ENCODE results near the gene IRF2BP1. TPM values are rescaled to one million over a fixed set of nuclear protein-coding genes. Genes with fewer than 3 reads are reported as not detected.

Gene IRF2BP1, protein sequence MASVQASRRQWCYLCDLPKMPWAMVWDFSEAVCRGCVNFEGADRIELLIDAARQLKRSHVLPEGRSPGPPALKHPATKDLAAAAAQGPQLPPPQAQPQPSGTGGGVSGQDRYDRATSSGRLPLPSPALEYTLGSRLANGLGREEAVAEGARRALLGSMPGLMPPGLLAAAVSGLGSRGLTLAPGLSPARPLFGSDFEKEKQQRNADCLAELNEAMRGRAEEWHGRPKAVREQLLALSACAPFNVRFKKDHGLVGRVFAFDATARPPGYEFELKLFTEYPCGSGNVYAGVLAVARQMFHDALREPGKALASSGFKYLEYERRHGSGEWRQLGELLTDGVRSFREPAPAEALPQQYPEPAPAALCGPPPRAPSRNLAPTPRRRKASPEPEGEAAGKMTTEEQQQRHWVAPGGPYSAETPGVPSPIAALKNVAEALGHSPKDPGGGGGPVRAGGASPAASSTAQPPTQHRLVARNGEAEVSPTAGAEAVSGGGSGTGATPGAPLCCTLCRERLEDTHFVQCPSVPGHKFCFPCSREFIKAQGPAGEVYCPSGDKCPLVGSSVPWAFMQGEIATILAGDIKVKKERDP
- 10 to 100 TPM in 4 of 5 donors, not detected in 1; 13.4 to 75.9 (median 24.1) TPM for total RNA-seq
- polyA plus RNA-seq: 10 to 100 TPM; 11.5 to 12.8 (median 12.8) TPM
- long read RNA-seq, donor 1, transcript IRF2BP1-201 (1 exons, 2,564 nt): major isoform, 9 of 9 reads
- long read RNA-seq, donor 1, partial matches to known transcripts: 0 of 9 reads
- long read RNA-seq, donor 1, other reads (novel, unspliced or antisense): 0 of 9 reads
- long read RNA-seq, donor 2, transcript IRF2BP1-201 (1 exons, 2,564 nt): major isoform, 10 of 10 reads
- long read RNA-seq, donor 2, partial matches to known transcripts: 0 of 10 reads
- long read RNA-seq, donor 2, other reads (novel, unspliced or antisense): 0 of 10 reads
- long read RNA-seq, donor 3, transcript IRF2BP1-201 (1 exons, 2,564 nt): major isoform, 8 of 8 reads
- long read RNA-seq, donor 3, partial matches to known transcripts: 0 of 8 reads
- long read RNA-seq, donor 3, other reads (novel, unspliced or antisense): 0 of 8 reads
- long read RNA-seq, donor 4, partial matches to known transcripts: 0 of 2 reads
- long read RNA-seq, donor 4, other reads (novel, unspliced or antisense): 0 of 2 reads
- long read RNA-seq, donor 5, transcript IRF2BP1-201 (1 exons, 2,564 nt): major isoform, 15 of 15 reads
- long read RNA-seq, donor 5, partial matches to known transcripts: 0 of 15 reads
- long read RNA-seq, donor 5, other reads (novel, unspliced or antisense): 0 of 15 reads
- long read RNA-seq, donor 6, transcript IRF2BP1-201 (1 exons, 2,564 nt): major isoform, 28 of 28 reads
- long read RNA-seq, donor 6, partial matches to known transcripts: 0 of 28 reads
- long read RNA-seq, donor 6, other reads (novel, unspliced or antisense): 0 of 28 reads
- long read RNA-seq, donor 7, transcript IRF2BP1-201 (1 exons, 2,564 nt): major isoform, 16 of 16 reads
- long read RNA-seq, donor 7, partial matches to known transcripts: 0 of 16 reads
- long read RNA-seq, donor 7, other reads (novel, unspliced or antisense): 0 of 16 reads
- long read RNA-seq, donor 8, transcript IRF2BP1-201 (1 exons, 2,564 nt): major isoform, 13 of 13 reads
- long read RNA-seq, donor 8, partial matches to known transcripts: 0 of 13 reads
- long read RNA-seq, donor 8, other reads (novel, unspliced or antisense): 0 of 13 reads
- long read RNA-seq, donor 9, transcript IRF2BP1-201 (1 exons, 2,564 nt): major isoform, 12 of 12 reads
- long read RNA-seq, donor 9, partial matches to known transcripts: 0 of 12 reads
- long read RNA-seq, donor 9, other reads (novel, unspliced or antisense): 0 of 12 reads
- long read RNA-seq, donor 10, partial matches to known transcripts: 0 of 3 reads
- long read RNA-seq, donor 10, other reads (novel, unspliced or antisense): 0 of 3 reads

DNA sequence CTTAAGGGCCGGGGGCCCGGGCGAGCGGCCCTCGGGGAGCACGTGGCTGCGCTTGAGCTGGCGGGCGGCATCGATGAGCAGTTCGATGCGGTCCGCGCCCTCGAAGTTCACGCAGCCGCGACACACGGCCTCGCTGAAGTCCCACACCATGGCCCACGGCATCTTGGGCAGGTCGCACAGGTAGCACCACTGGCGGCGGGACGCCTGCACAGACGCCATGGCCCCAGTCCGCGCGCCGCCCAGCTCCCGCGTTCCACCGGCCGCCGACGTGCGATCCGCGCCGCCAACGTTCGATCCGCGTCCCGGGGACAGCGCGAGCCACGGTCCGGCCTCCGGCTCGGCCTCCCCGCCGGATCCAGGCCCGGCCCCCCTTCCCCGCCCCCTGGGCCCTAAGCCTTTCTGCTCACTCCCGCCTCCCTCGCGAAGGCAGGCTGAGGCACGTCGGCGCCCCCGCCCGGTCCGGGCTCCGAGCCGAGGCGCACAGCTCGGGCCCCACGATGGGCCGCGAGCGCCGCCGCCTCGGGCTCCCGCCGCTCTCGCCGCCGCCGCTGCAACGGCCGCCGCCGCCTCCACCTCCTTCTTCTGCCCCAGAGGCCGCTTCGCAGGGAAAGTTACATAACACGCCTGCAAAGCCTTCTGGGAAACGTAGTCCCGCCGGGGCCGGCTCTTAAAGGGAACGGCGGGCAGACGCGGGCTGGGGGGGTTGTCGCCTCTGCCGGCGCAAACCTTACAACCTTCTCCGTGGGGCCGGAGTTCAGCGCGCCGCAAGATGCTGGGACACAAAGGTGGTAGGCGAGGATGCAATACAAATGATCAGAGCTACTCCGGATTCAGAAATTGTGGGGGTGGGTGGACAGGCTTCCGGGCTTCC, at the start of gene IRF2BP1:
TSS of gene IRF2BP1 (minus strand) at position 586 of the 871 bp plus-strand sequence. CDS start at position 219, 367 bp downstream.
- Histone ChIP-seq H3K27ac (peak within 1 kb of the TSS; percentile 74 to 96 (median 93)), H3K4me3 (peak within 1 kb of the TSS; percentile 70 to 80 (median 76)), H3K4me1 (peaks cover 38 to 60% (median 59%) of the 10 kb centered on the region in 4 donors), H3K36me3 (peaks cover 0 to 22% (median 19%) of the 10 kb centered on the region in 4 donors), H3K9me3 (no peaks in the 10 kb centered on the region), H3K27me3 (no peaks in the 10 kb centered on the region)
- TF ChIP-seq, protein P1, sequence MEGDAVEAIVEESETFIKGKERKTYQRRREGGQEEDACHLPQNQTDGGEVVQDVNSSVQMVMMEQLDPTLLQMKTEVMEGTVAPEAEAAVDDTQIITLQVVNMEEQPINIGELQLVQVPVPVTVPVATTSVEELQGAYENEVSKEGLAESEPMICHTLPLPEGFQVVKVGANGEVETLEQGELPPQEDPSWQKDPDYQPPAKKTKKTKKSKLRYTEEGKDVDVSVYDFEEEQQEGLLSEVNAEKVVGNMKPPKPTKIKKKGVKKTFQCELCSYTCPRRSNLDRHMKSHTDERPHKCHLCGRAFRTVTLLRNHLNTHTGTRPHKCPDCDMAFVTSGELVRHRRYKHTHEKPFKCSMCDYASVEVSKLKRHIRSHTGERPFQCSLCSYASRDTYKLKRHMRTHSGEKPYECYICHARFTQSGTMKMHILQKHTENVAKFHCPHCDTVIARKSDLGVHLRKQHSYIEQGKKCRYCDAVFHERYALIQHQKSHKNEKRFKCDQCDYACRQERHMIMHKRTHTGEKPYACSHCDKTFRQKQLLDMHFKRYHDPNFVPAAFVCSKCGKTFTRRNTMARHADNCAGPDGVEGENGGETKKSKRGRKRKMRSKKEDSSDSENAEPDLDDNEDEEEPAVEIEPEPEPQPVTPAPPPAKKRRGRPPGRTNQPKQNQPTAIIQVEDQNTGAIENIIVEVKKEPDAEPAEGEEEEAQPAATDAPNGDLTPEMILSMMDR (IDR thresholded peaks at IDR 0.05): no peak
- TF ChIP-seq POLR2AphosphoS5 (IDR thresholded peaks at IDR 0.05): peak; percentile 73 to 85 (median 83)
- no peak for TF ChIP-seq POLR2A (IDR thresholded peaks at IDR 0.05)
- no peak for TF ChIP-seq EP300 (IDR thresholded peaks at IDR 0.05)
- 0 to 1% (median 0%) methylated on average over 35 to 107 of the region's 107 CpGs for WGBS, 5 donors
- peak; percentile 95 to 97 for DNase-seq
- intact Hi-C loops (cut with DNase I; ENCODE audit: low total_unique reads): no loop called here

DNA sequence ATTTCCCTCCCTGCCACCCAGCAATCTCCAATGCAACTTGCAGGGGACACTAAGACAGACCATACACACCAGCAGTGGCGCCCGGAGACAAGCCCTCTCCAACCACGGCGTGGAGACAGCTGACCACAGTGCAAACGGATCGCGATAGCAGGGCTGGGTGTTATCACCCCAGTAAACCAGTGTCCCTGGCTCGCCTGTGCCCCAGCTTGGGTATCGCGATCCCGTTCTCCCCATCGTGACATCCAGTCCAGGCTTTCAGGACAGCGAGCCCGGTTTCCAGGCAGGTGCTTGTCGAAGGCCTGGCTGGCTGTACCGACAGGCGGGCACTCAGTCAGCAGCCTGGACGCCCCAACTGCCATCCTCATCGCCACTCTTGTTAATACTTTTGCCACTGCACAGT, 49.3 kb upstream of the IRF2BP1 start:
- peaks cover 0 to 1% (median 0%) of the 10 kb centered on the region in 4 donors for H3K4me1 ChIP-seq
- TF ChIP-seq EP300 (IDR thresholded peaks at IDR 0.05): no peak
- TF ChIP-seq, protein P1 (IDR thresholded peaks at IDR 0.05): no peak
- no peak for TF ChIP-seq POLR2AphosphoS5 (IDR thresholded peaks at IDR 0.05)
- TF ChIP-seq POLR2A (IDR thresholded peaks at IDR 0.05): no peak
- intact Hi-C loops (cut with DNase I; ENCODE audit: low total_unique reads): no loop called here
- WGBS, 5 donors: 52 to 65% (median 59%) methylated on average over 19 of the region's 19 CpGs
- no peaks in the 10 kb centered on the region for H3K36me3 ChIP-seq
- peaks cover 9 to 91% (median 52%) of the 10 kb centered on the region in 3 donors for H3K27me3 ChIP-seq
- H3K4me3 ChIP-seq: no peak overlapping the region
- no peak for DNase-seq
- no peak overlapping the region for H3K27ac ChIP-seq
- no peaks in the 10 kb centered on the region for H3K9me3 ChIP-seq

DNA sequence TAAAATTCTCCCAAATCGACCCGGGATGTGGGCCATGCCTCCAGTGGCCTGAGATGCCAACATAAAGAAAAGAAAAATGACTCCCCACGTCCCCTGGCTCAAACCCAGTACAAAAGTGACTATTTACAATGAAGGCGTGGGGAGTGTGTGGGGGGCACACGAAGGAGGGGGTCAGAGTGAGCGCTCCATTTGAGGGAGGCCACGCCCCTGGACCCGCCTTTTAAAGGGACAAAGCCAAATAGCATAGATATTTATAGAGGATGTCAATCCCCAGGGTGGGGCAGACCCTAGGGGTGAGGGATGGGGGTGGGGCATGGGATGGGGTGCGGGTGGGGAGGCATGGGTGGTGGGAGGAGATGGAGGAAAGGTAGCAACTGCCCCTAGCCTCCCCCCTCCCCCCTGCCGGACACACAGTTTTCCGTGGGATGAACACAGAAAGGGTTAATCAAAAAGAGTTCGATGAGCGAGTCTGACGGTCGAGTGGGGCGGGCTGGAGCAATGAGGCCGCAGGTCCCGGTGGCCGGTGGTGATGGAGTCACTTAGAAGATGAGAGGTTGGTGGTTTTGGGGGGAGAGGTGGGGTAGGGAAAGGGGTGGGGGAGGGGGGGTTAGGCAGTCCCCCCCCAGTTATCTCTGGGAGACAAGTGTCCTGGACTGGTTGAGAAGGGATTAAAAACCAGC, 48.8 kb upstream of the IRF2BP1 start:
- TF ChIP-seq, protein P1 (IDR thresholded peaks at IDR 0.05): no peak
- TF ChIP-seq EP300 (IDR thresholded peaks at IDR 0.05) (no peak), POLR2A (IDR thresholded peaks at IDR 0.05) (no peak), POLR2AphosphoS5 (IDR thresholded peaks at IDR 0.05) (no peak)
- Histone ChIP-seq H3K27me3 (peaks cover 9 to 85% (median 48%) of the 10 kb centered on the region in 3 donors), H3K4me3 (no peak overlapping the region), H3K4me1 (no peaks in the 10 kb centered on the region), H3K9me3 (no peaks in the 10 kb centered on the region), H3K27ac (no peak overlapping the region), H3K36me3 (no peaks in the 10 kb centered on the region)
- 21 to 33% (median 25%) methylated on average over 18 to 19 of the region's 19 CpGs for WGBS, 5 donors
- intact Hi-C loops (cut with DNase I; ENCODE audit: low total_unique reads): no loop called here
- no peak for DNase-seq
